Measurements from ENCODE around the gene AKAP10. TPM values are rescaled to one million over a fixed set of nuclear protein-coding genes. Genes with fewer than 3 reads are reported as not detected.

The AKAP10 gene
- total and polyA plus RNA-seq, 2 of the 8 experiments (the other 6 are each of a cell fraction or from before 2014, with no cell fraction given) = 13.3 to 27.0 TPM

GRCh38 chr17:19939993-19940721 is 37.5 kb downstream of the AKAP10 start:
- no peak overlapping the region for H3K14ac ChIP-seq (ENCODE audit: insufficient read length)
- no peak overlapping the region for H2AK5ac ChIP-seq (ENCODE audit: low read depth, low read length)
- no peak overlapping the region for H3K4me3 ChIP-seq (ENCODE audit: extremely low read depth in 1 of 4, insufficient read depth in 2 of 4, low read depth in 3 of 4, low read length in 4 of 4)
- H3K18ac ChIP-seq (ENCODE audit: extremely low read depth, low read length) = no peak overlapping the region
- H3K4ac ChIP-seq (replicated peaks; ENCODE audit: insufficient read length, low read depth, low read length) = no peak overlapping the region
- no peak overlapping the region for H2BK120ac ChIP-seq (replicated peaks; ENCODE audit: low read depth, low read length)
- no peaks in the 10 kb centered on the region for H3K27me3 ChIP-seq (replicated peaks in 1 of 4; ENCODE audit: control insufficient read depth in 3 of 4, extremely low read depth in 1 of 4, insufficient read depth in 3 of 4, low read length in 3 of 4)
- no peak overlapping the region for H3K27ac ChIP-seq (ENCODE audit: low read depth, low read length)
- peaks cover 0 to 9% (median 2%) of the 10 kb centered on the region in 4 experiments; a peak in 2 of 7 replicates for H3K4me1 ChIP-seq (replicated peaks in 1 of 4; ENCODE audit: control insufficient read depth in 3 of 4, insufficient read depth in 4 of 4, low read length in 3 of 4)
- no peaks in the 10 kb centered on the region for H3K23me2 ChIP-seq (ENCODE audit: low read depth, low read length)
- no peak overlapping the region for H3K9ac ChIP-seq (replicated peaks in 1 of 4; ENCODE audit: extremely low read depth in 1 of 4, low read depth in 3 of 4, low read length in 3 of 4)
- POLR2A ChIA-PET (ENCODE audit: partially characterized antibody) = no interaction called here
- H3K56ac ChIP-seq (replicated peaks; ENCODE audit: insufficient read length, low read depth, low read length) = no peak overlapping the region
- no peak overlapping the region for H2AFZ ChIP-seq (ENCODE audit: low read length)
- H2BK20ac ChIP-seq (ENCODE audit: low read length) = no peak overlapping the region
- no peak overlapping the region for H4K91ac ChIP-seq (replicated peaks; ENCODE audit: insufficient read length, low read length)
- H3K4me2 ChIP-seq (ENCODE audit: insufficient read depth in 1 of 2, low read depth in 2 of 2, low read length in 2 of 2) = no peak overlapping the region
- no peaks in the 10 kb centered on the region; the same call in 1 of the 2 replicates for H3K79me1 ChIP-seq (ENCODE audit: low read depth, low read length)
- peaks cover 0 to 3% of the 10 kb centered on the region in 2 experiments for H4K20me1 ChIP-seq (replicated peaks in 1 of 2; ENCODE audit: control insufficient read depth in 1 of 2, insufficient read depth in 2 of 2, low read length in 2 of 2)
- CTCF ChIA-PET (ENCODE audit: partially characterized antibody) = no interaction called here
- WGBS, 2 experiments (ENCODE audit: extremely low coverage in 1 of 2, insufficient coverage in 1 of 2, insufficient read length in 1 of 2, insufficient replicate concordance in 2 of 2, low coverage in 1 of 2, low lambda C conversion rate in 2 of 2, missing lambda C conversion rate in 1 of 2) = 92% methylated on average over 2 of the region's 2 CpGs; no CpG with 5 or more reads in 1 of the 2 experiments
- no peak overlapping the region for H4K5ac ChIP-seq (ENCODE audit: insufficient read length, low read depth, low read length)
- H4K8ac ChIP-seq (ENCODE audit: extremely low read depth, insufficient read depth, low read length) = no peak overlapping the region
- no peak overlapping the region for H2BK5ac ChIP-seq (ENCODE audit: low read depth, low read length)
- H2BK12ac ChIP-seq (ENCODE audit: low read depth, low read length) = no peak overlapping the region
- H3K23ac ChIP-seq (ENCODE audit: insufficient read length) = no peak overlapping the region
- DNase-seq (ENCODE audit: low read depth in 1 of 2, low spot score in 2 of 2) (no peak), FAIRE-seq (no peak)
- H3K9me3 ChIP-seq (ENCODE audit: insufficient read depth in 2 of 2, low read depth in 1 of 2, low read length in 1 of 2) = no peaks in the 10 kb centered on the region
- H3K36me3 ChIP-seq (ENCODE audit: control insufficient read depth in 2 of 4, insufficient read depth in 4 of 4, low read length in 3 of 4) = peaks cover 4 to 59% (median 33%) of the 10 kb centered on the region in 4 experiments
- H3K79me2 ChIP-seq (ENCODE audit: control insufficient read depth in 1 of 2, insufficient read depth in 2 of 2, low read length in 2 of 2) = peaks cover 0 to 44% of the 10 kb centered on the region in 2 experiments; a peak in 2 of 4 replicates
- no peak for TF ChIP-seq NANOG (IDR thresholded peaks at IDR 0.05; ENCODE audit: insufficient read depth, low read depth, low read length, poor library complexity, severe bottlenecking)
- no peak for TF ChIP-seq ASH2L (IDR thresholded peaks at IDR 0.05; ENCODE audit: low read length)
- no peak for TF ChIP-seq ATF2 (IDR thresholded peaks at IDR 0.05; ENCODE audit: low read length)
- TF ChIP-seq SP1 (IDR thresholded peaks at IDR 0.05; ENCODE audit: low read depth, low read length) = no peak
- TF ChIP-seq PHF8 (conservative IDR thresholded peaks at IDR 0.05; ENCODE audit: low read depth, low read length) = no peak
- TF ChIP-seq BRCA1 (IDR thresholded peaks at IDR 0.05; ENCODE audit: low read depth, low read length) = no peak
- TF ChIP-seq SRF (IDR thresholded peaks at IDR 0.05; ENCODE audit: low read depth, low read length) = no peak
- no peak for TF ChIP-seq TAF1 (IDR thresholded peaks at IDR 0.05; ENCODE audit: low read depth, low read length)
- TF ChIP-seq BCL11A (IDR thresholded peaks at IDR 0.05; ENCODE audit: low read depth in 2 of 2, low read length in 2 of 2) = no peak
- no peak overlapping the region for H2BK15ac ChIP-seq (ENCODE audit: low read length)

Measured in H1 (cell line).